ENCODE results near the gene RNGTT. TPM values are rescaled to one million over a fixed set of nuclear protein-coding genes. Genes with fewer than 3 reads are reported as not detected.

Gene RNGTT
- total RNA-seq, 1 donor from 2014 or later, result 14.4 TPM

GRCh38 chr6:88920088-88920487 lies 43.3 kb downstream of the RNGTT start:
- DNase-seq (ENCODE audit: low read depth), result no peak
- Histone ChIP-seq H3K4me3 (ENCODE audit: low read depth, low read length) (no peak overlapping the region), H3K27me3 (ENCODE audit: control insufficient read depth, insufficient read depth, low read length) (no peaks in the 10 kb centered on the region), H3K36me3 (ENCODE audit: control insufficient read depth, insufficient read depth, low read length) (no peaks in the 10 kb centered on the region)
- TF ChIP-seq CTCF (IDR thresholded peaks at IDR 0.05; ENCODE audit: insufficient read depth, low read length, poor library complexity, severe bottlenecking), result no peak

- Histone ChIP-seq H3K27me3 (ENCODE audit: control insufficient read depth, insufficient read depth, low read length) (no peaks in the 10 kb centered on the region), H3K36me3 (ENCODE audit: control insufficient read depth, insufficient read depth, low read length) (no peaks in the 10 kb centered on the region), H3K4me3 (ENCODE audit: low read depth, low read length) (no peak overlapping the region)
- TF ChIP-seq CTCF (IDR thresholded peaks at IDR 0.05; ENCODE audit: insufficient read depth, low read length, poor library complexity, severe bottlenecking), result no peak
- DNase-seq (ENCODE audit: low read depth), result no peak
Measured at GRCh38 chr6:88919032-88919431, 44.4 kb downstream of the RNGTT start.

- DNase-seq (ENCODE audit: low read depth), result no peak
- TF ChIP-seq CTCF (IDR thresholded peaks at IDR 0.05; ENCODE audit: insufficient read depth, low read length, poor library complexity, severe bottlenecking), result no peak
- H3K27me3 ChIP-seq (ENCODE audit: control insufficient read depth, insufficient read depth, low read length), result no peaks in the 10 kb centered on the region
- no peak overlapping the region for H3K4me3 ChIP-seq (ENCODE audit: low read depth, low read length)
- no peaks in the 10 kb centered on the region for H3K36me3 ChIP-seq (ENCODE audit: control insufficient read depth, insufficient read depth, low read length)
Measured at GRCh38 chr6:88916615-88917208, 46.7 kb downstream of the RNGTT start.

GRCh38 chr6:88914895-88915598 lies 48.4 kb downstream of the RNGTT start:
- TF ChIP-seq CTCF (IDR thresholded peaks at IDR 0.05; ENCODE audit: insufficient read depth, low read length, poor library complexity, severe bottlenecking), result no peak
- Histone ChIP-seq H3K36me3 (ENCODE audit: control insufficient read depth, insufficient read depth, low read length) (no peaks in the 10 kb centered on the region), H3K27me3 (ENCODE audit: control insufficient read depth, insufficient read depth, low read length) (no peaks in the 10 kb centered on the region), H3K4me3 (ENCODE audit: low read depth, low read length) (no peak overlapping the region)
- DNase-seq (ENCODE audit: low read depth), result no peak

- no peaks in the 10 kb centered on the region for H3K27me3 ChIP-seq (ENCODE audit: control insufficient read depth, insufficient read depth, low read length)
- no peak for TF ChIP-seq CTCF (IDR thresholded peaks at IDR 0.05; ENCODE audit: insufficient read depth, low read length, poor library complexity, severe bottlenecking)
- DNase-seq (ENCODE audit: low read depth), result no peak
- no peaks in the 10 kb centered on the region for H3K36me3 ChIP-seq (ENCODE audit: control insufficient read depth, insufficient read depth, low read length)
- no peak overlapping the region for H3K4me3 ChIP-seq (ENCODE audit: low read depth, low read length)
Measured at GRCh38 chr6:88914180-88914579, 49.2 kb downstream of the RNGTT start.

GRCh38 chr6:88913471-88913870 lies 49.9 kb downstream of the RNGTT start:
- no peaks in the 10 kb centered on the region for H3K36me3 ChIP-seq (ENCODE audit: control insufficient read depth, insufficient read depth, low read length)
- DNase-seq (ENCODE audit: low read depth), result no peak
- no peak overlapping the region for H3K4me3 ChIP-seq (ENCODE audit: low read depth, low read length)
- TF ChIP-seq CTCF (IDR thresholded peaks at IDR 0.05; ENCODE audit: insufficient read depth, low read length, poor library complexity, severe bottlenecking), result no peak
- no peaks in the 10 kb centered on the region for H3K27me3 ChIP-seq (ENCODE audit: control insufficient read depth, insufficient read depth, low read length)
